Measurements from ENCODE around the gene ALDOB. TPM values are rescaled to one million over a fixed set of nuclear protein-coding genes. Genes with fewer than 3 reads are reported as not detected.

Gene ALDOB
- polyA plus RNA-seq, 3 donors from 2014 or later = not detected

- H3K9me3 Mint-ChIP-seq = peaks cover 5 to 15% (median 11%) of the 10 kb centered on the region in 6 donors
- DNase-seq = no peak
- H3K27me3 Mint-ChIP-seq (ENCODE audit: low read depth in 3 of 3) = peaks cover 0 to 12% (median 5%) of the 10 kb centered on the region in 3 donors
- peaks cover 5 to 18% (median 16%) of the 10 kb centered on the region in 3 donors for H3K36me3 Mint-ChIP-seq
- peaks cover 0 to 3% of the 10 kb centered on the region in 2 donors for H3K4me1 Mint-ChIP-seq
- no peak overlapping the region for H3K27ac Mint-ChIP-seq
- no peak overlapping the region for H3K4me3 Mint-ChIP-seq
Measured at GRCh38 chr9:101383361-101383760, 52.2 kb downstream of the ALDOB start.

DNA sequence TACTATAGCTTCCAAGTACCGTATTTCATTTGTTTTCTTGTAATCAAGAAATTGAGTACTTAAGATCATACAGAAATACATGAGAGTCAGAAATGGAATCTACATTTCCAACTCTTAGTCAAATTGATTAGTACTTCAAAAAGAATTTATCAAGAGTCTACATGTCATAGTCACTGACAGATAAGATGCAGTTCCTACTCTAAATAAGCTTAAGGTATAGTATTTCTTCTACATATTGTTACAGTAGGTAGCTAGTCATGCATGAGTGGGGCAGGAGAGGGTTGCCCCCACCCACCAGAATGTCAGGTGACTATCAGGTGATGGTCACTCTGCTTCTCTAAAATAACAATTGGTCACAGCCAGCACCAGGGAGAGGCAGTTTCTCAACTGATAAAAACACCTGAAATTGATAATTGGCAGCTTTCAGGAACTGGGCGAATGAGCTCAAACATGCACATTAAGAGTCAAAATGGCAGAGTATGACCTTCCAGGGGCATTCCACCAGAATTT is 53.7 kb downstream of the ALDOB start:
- H3K4me3 Mint-ChIP-seq = no peak overlapping the region
- H3K9me3 Mint-ChIP-seq = peaks cover 9 to 19% (median 15%) of the 10 kb centered on the region in 6 donors
- H3K27ac Mint-ChIP-seq = no peak overlapping the region
- DNase-seq = no peak
- H3K27me3 Mint-ChIP-seq (ENCODE audit: low read depth in 3 of 3) = peaks cover 1 to 14% (median 5%) of the 10 kb centered on the region in 3 donors
- H3K4me1 Mint-ChIP-seq = no peaks in the 10 kb centered on the region
- H3K36me3 Mint-ChIP-seq = peaks cover 5 to 18% (median 10%) of the 10 kb centered on the region in 3 donors

DNA sequence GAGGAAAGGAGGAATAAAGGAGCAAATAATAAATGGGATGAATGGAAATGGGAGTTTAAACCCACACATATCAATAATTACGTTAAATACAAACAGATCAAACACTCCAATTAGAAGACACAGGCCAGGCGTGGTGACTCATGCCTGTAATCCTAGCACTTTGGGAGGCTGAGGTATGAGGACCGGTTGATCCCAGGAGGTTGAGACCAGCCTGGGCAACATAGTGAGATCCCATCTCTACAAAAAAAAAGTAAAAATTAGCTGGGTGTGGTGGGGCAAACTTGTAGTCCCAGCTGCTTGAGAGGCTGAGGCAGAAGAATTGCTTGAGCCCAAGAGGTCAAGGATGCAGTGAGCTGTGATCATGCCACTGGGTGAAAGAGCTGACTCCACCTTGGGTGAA is 54.5 kb downstream of the ALDOB start:
- no peak for DNase-seq
- H3K4me3 Mint-ChIP-seq = no peak overlapping the region
- no peak overlapping the region for H3K27ac Mint-ChIP-seq
- H3K27me3 Mint-ChIP-seq (ENCODE audit: low read depth in 3 of 3) = peaks cover 1 to 16% (median 5%) of the 10 kb centered on the region in 3 donors
- H3K4me1 Mint-ChIP-seq = no peaks in the 10 kb centered on the region
- H3K36me3 Mint-ChIP-seq = peaks cover 5 to 16% (median 10%) of the 10 kb centered on the region in 3 donors
- peaks cover 9 to 20% (median 16%) of the 10 kb centered on the region in 6 donors for H3K9me3 Mint-ChIP-seq

GRCh38 chr9:101380295-101380694 is 55.3 kb downstream of the ALDOB start:
- peaks cover 1 to 16% (median 5%) of the 10 kb centered on the region in 3 donors for H3K27me3 Mint-ChIP-seq (ENCODE audit: low read depth in 3 of 3)

DNA sequence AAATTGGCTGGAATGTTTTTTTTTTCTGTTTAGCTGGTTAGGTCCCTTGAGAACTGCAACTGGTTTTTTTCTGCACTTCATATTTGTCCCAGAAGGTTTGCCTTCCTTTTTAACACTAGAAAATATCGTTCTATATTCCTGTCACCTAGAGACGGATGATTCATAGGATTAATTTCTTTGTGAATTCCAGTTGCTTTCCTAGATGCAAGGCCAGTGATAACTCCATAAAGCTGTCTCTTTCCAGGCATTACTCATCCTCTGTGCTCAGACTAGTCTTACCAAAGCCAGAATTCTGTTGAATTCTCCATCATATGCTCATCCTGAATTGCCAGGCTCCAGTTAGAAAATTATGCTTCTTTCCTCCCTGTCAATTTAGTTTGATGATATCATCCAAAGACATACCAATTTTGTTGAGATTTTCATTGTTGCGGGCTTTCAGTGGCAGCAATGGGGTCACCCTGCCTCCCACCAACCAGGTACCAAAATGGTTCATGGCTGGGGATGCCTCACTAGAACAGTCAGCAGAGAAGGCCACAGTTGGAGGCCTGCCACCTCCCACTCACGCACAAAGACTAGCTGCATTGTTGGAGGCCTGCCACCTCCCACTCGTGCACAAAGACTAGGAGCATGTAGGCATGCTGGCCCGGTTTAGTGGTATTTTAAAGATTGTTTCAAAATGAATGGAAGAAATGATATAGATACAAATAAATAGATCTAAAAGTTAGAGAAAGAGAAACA is 59.3 kb downstream of the ALDOB start:
- Mint-ChIP-seq H3K36me3 (no peaks in the 10 kb centered on the region), H3K27ac (no peak overlapping the region), H3K4me3 (no peak overlapping the region), H3K4me1 (no peaks in the 10 kb centered on the region), H3K27me3 (ENCODE audit: low read depth in 3 of 3) (peaks cover 3 to 31% (median 5%) of the 10 kb centered on the region in 3 donors), H3K9me3 (peaks cover 2 to 10% (median 8%) of the 10 kb centered on the region in 6 donors)
- DNase-seq = no peak

More at GRCh38 chr9:101380295-101380694, 55.3 kb downstream of the ALDOB start:
- H3K9me3 Mint-ChIP-seq = peaks cover 7 to 18% (median 14%) of the 10 kb centered on the region in 6 donors
- no peak overlapping the region for H3K27ac Mint-ChIP-seq
- no peaks in the 10 kb centered on the region for H3K4me1 Mint-ChIP-seq
- peaks cover 0 to 11% (median 6%) of the 10 kb centered on the region in 3 donors for H3K36me3 Mint-ChIP-seq
- DNase-seq = no peak
- H3K4me3 Mint-ChIP-seq = no peak overlapping the region

DNA sequence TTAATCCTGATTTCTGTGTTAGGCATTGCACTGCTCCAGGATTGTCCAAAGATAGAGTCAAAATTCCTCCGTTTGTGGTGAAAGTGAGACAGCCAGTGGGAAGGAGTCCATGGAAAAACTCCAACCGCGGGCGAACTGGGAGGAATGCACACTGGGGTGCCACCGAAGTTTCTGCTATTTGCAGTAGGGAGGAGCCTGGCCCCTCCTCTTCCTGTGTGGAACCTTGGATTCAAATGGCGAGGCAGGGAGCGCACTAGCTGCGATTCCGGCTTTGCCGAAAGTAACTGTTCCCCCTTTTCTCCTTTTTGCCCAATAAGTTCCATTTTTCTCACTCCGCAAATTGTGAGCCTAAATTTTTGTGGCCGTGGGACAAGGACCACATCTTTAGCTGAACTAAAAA is 60.0 kb downstream of the ALDOB start:
- Mint-ChIP-seq H3K36me3 (no peaks in the 10 kb centered on the region), H3K4me3 (no peak overlapping the region), H3K4me1 (no peaks in the 10 kb centered on the region), H3K9me3 (peaks cover 2 to 10% (median 8%) of the 10 kb centered on the region in 6 donors), H3K27ac (no peak overlapping the region), H3K27me3 (ENCODE audit: low read depth in 3 of 3) (peaks cover 2 to 33% (median 3%) of the 10 kb centered on the region in 3 donors)
- DNase-seq = no peak

- H3K9me3 Mint-ChIP-seq = peaks cover under 1 to 8% (median 3%) of the 10 kb centered on the region in 6 donors
- H3K4me3 Mint-ChIP-seq = no peak overlapping the region
- no peaks in the 10 kb centered on the region for H3K4me1 Mint-ChIP-seq
- DNase-seq = no peak
- no peaks in the 10 kb centered on the region for H3K36me3 Mint-ChIP-seq
- peaks cover 2 to 26% (median 3%) of the 10 kb centered on the region in 3 donors for H3K27me3 Mint-ChIP-seq (ENCODE audit: low read depth in 3 of 3)
- no peak overlapping the region for H3K27ac Mint-ChIP-seq
Measured at GRCh38 chr9:101372327-101373118, 63.1 kb downstream of the ALDOB start.

DNA sequence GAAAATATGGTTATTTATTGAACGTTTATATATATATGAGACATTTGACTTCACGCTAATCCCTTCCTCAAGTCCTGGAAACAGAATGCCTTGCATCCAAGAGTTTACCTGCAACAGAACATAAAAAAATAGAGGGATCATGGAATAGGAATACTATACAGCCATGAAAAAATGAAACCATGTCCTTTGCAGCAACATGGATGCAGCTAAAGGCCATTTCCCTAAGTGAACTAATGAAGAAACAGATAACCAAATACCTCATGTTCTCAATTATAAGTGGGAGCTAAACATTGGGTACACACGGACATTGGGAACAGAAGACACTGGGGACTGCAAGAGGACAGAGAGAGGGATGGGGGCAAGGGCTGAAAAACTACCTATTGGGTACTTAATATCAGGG is 63.8 kb downstream of the ALDOB start:
- Mint-ChIP-seq H3K36me3 (no peaks in the 10 kb centered on the region), H3K9me3 (peaks cover 0 to 8% (median under 1%) of the 10 kb centered on the region in 6 donors), H3K27ac (no peak overlapping the region), H3K4me1 (no peaks in the 10 kb centered on the region), H3K4me3 (no peak overlapping the region), H3K27me3 (ENCODE audit: low read depth in 3 of 3) (peaks cover 2 to 28% (median 2%) of the 10 kb centered on the region in 3 donors)
- DNase-seq = no peak

Other genes starting within 250 kb of the ALDOB start
- not detected for gene BAAT, start 50.8 kb downstream of the ALDOB start, polyA plus RNA-seq
- gene MRPL50, start 37.2 kb downstream of the ALDOB start, polyA plus RNA-seq = 1 to 10 TPM; 6.8 to 9.1 (median 8.8) TPM
- gene ZNF189, start 36.9 kb downstream of the ALDOB start, polyA plus RNA-seq = 1 to 10 TPM in 1 of 3 donors, under 1 TPM in 1, not detected in 1; 0.60 to 3.1 TPM
- gene RNF20, start 98.1 kb upstream of the ALDOB start, polyA plus RNA-seq = 10 to 100 TPM; 19.8 to 57.0 (median 26.9) TPM
- gene PPP3R2, start 159.2 kb upstream of the ALDOB start, polyA plus RNA-seq = not detected

All from immature natural killer cell (primary cell).